GM10266 (cell line): ENCODE measurements around the gene RPE.

ENCODE experiments used
- DNase-seq: peaks from one replicate; pipeline ENCODE4 v3.0.0; 2012; ENCODE audit errors: extremely low spot score
- CTCF ChIP-seq: IDR thresholded peaks from 2 replicates; pipeline ENCODE4 v1.5.1; 2012; ENCODE audit warnings: mild to moderate bottlenecking, low read depth; ENCODE audit not compliant: control insufficient read depth, insufficient read depth; ENCODE audit errors: missing control alignments

RPE gene

GRCh38 chr2:210022824-210023223 lies 20.4 kb downstream of the RPE start:
- no peak for TF ChIP-seq CTCF

GRCh38 chr2:210027608-210028007 lies 25.2 kb downstream of the RPE start:
- DNase-seq = no peak
- TF ChIP-seq CTCF = no peak

More at GRCh38 chr2:210022824-210023223, 20.4 kb downstream of the RPE start:
- DNase-seq = no peak

- no peak for DNase-seq
- no peak for TF ChIP-seq CTCF
Observed at GRCh38 chr2:210028178-210028577, 25.7 kb downstream of the RPE start.

- no peak for DNase-seq
- no peak for TF ChIP-seq CTCF
Observed at GRCh38 chr2:210034087-210034683, 31.7 kb downstream of the RPE start.

GRCh38 chr2:210035679-210036078 lies 33.2 kb downstream of the RPE start:
- TF ChIP-seq CTCF = no peak
- no peak for DNase-seq

GRCh38 chr2:210038078-210038477 lies 35.6 kb downstream of the RPE start:
- TF ChIP-seq CTCF = no peak
- no peak for DNase-seq

GRCh38 chr2:210046851-210047500 lies 44.5 kb downstream of the RPE start:
- TF ChIP-seq CTCF = no peak
- no peak for DNase-seq
